Activated CD4-positive, alpha-beta T cell treated with anti-CD3 and anti-CD28 coated beads, Interleukin-2, Interleukin-4, amounts not matched to agents 100 ng/mL and 50 ng/mL, durations not matched to agents 16 hours and 8 hours (primary cell): ENCODE measurements around the gene FBL.

Experiments
- DNase-seq: peaks from one replicate; pipeline ENCODE4 v3.0.0-alpha.2; 2020; ENCODE audit warnings: low spot score

FBL gene

DNA sequence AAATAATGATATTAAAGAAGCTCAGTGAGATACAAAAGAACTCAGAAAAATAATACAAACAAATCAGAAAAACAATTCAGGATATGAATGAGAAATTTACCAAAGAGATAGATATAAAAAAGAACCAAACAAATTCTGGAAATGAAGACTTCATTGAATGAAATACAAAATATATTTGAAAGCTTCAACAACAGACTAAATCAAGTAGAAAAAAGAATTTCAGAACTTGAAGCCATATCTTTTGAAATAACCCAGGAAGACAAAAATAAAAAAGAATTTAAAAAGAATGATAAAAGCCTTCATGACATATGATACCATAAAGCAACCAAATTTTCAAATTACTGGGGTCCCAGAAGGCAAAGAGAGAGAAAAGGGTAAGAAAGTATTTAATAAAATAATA is 57.9 kb downstream of the FBL start:
- no peak for DNase-seq
